Adrenal gland (tissue), 5 donors: ENCODE results near the gene RNLS.

Source experiments
- CTCF ChIP-seq, 6 experiments: fragments of 450-650 bp in 4 of 6; fragments of 200-600 bp in 2 of 6; sonication (generic) in 1 of 6; IDR thresholded peaks; 1 replicate in 5 of 6; 2 replicates in 1 of 6; pipeline versions ENCODE4 v1.5.1 to v1.8.0; 2016 to 2021; ENCODE audit warnings: antibody characterized with exemption in 6 of 6, mild to moderate bottlenecking in 2 of 6, moderate library complexity in 1 of 6
- POLR2A ChIP-seq, 2 donors: fragments of 450-650 bp; IDR thresholded peaks; one replicate each; pipeline ENCODE4 v1.6.1; 2017; ENCODE audit warnings: antibody characterized with exemption in 2 of 2, mild to moderate bottlenecking in 2 of 2, moderate library complexity in 1 of 2
- donor health status: DM: no; HTN: no; CAD: no.

GRCh38 chr10:88530629-88531391, 52.3 kb downstream of the RNLS start:
- TF ChIP-seq POLR2A (IDR thresholded peaks at IDR 0.05) (no peak), CTCF (IDR thresholded peaks at IDR 0.05) (no peak)
